ENCODE measurements around the gene RITA1.

DNA sequence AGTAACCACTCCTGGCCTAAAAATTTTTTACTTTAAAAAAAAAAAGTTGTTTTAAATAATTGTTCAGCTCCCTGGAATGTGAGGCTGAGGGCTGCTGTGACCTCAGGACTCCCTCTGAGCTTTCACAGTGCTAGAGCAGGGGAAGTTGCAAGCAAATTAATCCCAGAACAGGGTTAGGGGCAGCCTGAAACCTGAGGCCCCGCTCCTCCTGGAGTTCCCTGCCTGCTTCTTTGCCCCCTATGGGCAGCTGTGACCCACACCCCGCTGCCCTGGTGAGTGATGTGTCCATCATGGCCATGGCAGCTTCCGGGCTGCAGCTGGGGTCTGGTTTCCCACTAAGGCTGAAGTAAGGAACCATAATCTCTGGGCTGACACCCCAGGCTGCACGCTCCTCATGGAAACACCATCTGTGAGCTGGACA is 9.5 kb downstream of the RITA1 start:
- TF ChIP-seq, protein P1, sequence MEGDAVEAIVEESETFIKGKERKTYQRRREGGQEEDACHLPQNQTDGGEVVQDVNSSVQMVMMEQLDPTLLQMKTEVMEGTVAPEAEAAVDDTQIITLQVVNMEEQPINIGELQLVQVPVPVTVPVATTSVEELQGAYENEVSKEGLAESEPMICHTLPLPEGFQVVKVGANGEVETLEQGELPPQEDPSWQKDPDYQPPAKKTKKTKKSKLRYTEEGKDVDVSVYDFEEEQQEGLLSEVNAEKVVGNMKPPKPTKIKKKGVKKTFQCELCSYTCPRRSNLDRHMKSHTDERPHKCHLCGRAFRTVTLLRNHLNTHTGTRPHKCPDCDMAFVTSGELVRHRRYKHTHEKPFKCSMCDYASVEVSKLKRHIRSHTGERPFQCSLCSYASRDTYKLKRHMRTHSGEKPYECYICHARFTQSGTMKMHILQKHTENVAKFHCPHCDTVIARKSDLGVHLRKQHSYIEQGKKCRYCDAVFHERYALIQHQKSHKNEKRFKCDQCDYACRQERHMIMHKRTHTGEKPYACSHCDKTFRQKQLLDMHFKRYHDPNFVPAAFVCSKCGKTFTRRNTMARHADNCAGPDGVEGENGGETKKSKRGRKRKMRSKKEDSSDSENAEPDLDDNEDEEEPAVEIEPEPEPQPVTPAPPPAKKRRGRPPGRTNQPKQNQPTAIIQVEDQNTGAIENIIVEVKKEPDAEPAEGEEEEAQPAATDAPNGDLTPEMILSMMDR (IDR thresholded peaks at IDR 0.05; ENCODE audit: low read depth, low read length, poor library complexity, severe bottlenecking), result no peak
- TF ChIP-seq EZH2phosphoT487 (IDR thresholded peaks at IDR 0.05; ENCODE audit: borderline replicate concordance, low read length), result no peak
